Gastrocnemius medialis (tissue), 4 donors: ENCODE results near the gene HOXB2.

Experiments used
- CTCF ChIP-seq, 5 experiments: fragments of 450-650 bp in 3 of 5; fragments of 200-600 bp in 2 of 5; sonication (generic) in 2 of 5; IDR thresholded peaks in 4 of 5; conservative IDR thresholded peaks in 1 of 5; 1 replicate in 4 of 5; 2 replicates in 1 of 5; pipeline ENCODE4 v1.5.1; 2016 to 2019; ENCODE audit warnings: antibody characterized with exemption in 5 of 5, mild to moderate bottlenecking in 3 of 5, moderate library complexity in 3 of 5
- POLR2A ChIP-seq, 2 donors: fragments of 450-650 bp; IDR thresholded peaks; one replicate each; pipeline ENCODE4 v1.6.1; 2017; ENCODE audit warnings: antibody characterized with exemption in 2 of 2, mild to moderate bottlenecking in 2 of 2, moderate library complexity in 2 of 2

- TF ChIP-seq CTCF (IDR thresholded peaks at IDR 0.05 in 4 of 5, conservative IDR thresholded peaks at IDR 0.05 in 1 of 5) (no peak), POLR2A (IDR thresholded peaks at IDR 0.05) (no peak)
Measured at GRCh38 chr17:48564188-48565021, 19.5 kb upstream of the HOXB2 start.
